Activated CD4-positive, CD25-positive, alpha-beta regulatory T cell (primary cell): ENCODE measurements around the gene SHISA6.
"Not testable (repeated sequence)": the region's sequence is repeated elsewhere in the genome, so short reads cannot be mapped to it uniquely, and the experiment has no call there.

Experiments used
- DNase-seq, 4 experiments: peaks; one replicate each; lab custom pipeline; 2025; lab: John Stamatoyannopoulos, UW

SHISA6 gene

DNA sequence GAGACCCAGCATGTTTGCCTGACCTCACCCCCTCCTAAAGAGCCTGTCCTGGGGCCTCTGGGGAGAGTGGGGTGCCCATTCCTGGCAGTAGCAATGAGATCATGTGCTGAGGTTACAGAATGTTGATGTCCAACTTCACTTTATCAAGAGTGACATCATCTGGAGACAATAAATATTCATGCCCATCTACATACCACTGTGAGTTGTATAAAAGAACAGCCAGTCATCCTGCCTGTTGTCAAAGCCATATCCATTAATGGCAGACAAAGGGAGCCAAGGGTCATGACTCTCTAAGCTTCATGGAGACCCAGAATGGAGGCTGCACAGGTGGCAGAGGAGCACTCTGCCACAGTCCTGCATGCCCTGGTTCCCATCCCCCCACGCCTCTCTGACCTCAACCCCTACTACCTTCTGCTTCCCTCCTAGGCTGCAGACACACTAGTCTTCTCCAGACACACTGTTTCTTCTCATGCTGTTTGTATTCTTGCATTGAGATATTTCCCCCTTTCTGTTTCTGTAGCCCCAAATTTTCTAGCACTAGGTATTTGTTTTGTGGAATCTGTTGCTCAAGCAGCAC is 27.1 kb downstream of the SHISA6 start:
- DNase-seq = no peak

DNA sequence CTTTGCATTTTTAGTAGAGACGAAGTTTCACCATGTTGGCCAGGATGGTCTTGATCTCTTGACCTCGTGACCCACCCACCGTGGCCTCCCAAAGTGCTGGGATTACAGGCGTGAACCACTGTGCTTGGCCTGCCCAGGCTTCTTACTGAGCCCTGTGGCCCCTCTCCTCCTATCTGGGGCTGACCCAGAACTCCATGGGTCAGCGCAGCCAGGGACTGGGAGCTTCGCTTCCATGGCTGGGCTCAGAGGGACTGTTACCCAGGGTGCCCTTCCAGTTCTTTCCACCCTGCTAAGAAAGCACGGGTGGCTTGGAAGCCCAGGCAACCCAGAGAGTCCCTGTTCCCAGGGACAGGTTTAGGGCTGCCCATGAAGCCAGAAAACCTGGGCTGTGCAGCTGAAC is 28.2 kb downstream of the SHISA6 start:
- DNase-seq = no peak

DNA sequence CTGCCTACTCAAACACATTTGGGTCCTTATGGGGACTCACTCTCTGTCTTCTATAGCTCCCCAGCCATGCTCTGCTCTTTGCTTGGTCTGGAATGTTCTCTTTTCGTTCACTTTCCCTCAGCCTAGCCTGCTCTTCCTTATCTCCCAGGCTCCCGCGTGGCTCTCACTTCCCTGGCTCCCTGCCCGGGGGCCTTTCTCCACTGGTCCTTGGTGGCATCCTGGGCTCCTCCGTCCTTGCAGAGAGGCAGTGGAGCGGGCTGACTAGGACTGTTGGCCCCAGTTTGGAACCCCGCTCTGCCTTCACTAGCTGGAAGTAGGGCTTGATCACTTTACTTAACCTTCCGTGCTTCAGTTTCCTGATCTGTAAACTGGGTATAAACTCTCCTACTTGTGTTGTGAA is 31.2 kb downstream of the SHISA6 start:
- DNase-seq = no peak

DNA sequence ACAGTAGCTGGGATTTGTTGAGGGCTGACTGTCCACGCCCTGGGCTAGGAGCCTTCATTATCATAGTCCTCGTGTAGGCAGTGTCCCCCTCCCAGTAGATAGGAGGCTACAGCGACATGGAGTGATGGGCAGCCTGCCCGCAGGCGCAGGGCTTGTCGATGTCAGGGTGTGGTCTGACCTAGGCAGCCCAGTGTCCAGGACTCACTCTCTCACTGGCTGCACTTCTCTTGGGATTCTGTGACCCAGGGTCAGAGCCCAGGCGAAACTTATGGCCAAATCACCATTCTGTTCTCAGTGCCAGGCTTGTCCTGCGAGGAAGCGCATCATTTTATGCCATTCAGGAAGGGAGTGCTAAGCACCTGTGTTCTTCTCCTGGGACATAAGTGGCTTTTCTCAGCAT is 32.6 kb downstream of the SHISA6 start:
- DNase-seq = no peak

DNA sequence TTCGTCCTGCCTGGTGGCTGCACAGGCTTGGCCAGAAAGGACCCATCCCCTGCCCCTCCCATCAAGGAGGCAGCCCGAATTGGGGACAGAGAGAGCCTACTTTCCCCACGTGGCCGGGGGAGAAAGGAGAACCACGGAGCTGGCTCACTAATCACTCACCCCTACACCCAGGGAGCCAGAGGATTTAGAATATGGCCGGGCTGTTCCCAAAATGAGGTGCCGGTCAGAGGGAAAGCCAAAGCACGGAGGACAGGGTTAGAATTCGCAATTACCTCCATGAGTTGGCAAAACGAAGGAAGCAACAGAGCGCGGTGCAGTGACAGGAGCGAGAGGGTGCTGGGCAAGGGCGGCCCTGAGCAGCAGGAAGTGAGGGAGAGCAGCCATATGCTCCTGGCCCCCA is 33.1 kb downstream of the SHISA6 start:
- DNase-seq = no peak

DNA sequence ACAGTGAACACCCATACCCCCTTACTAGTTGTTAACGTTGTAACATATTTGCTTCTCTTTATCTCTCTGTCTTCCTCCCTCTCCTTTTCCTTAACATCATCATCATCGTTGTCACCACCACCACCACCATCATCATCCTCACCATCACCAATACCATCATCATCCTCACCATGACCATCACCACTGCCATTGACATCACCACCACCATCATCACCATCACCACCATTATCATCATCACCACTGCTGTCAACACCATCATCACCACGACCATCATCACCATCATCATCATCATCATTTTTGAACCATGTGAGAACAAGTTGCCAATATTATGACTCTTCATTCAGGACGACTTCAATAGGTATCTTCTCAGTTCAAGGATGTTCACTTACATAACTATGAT is 35.5 kb downstream of the SHISA6 start:
- no peak for DNase-seq

DNA sequence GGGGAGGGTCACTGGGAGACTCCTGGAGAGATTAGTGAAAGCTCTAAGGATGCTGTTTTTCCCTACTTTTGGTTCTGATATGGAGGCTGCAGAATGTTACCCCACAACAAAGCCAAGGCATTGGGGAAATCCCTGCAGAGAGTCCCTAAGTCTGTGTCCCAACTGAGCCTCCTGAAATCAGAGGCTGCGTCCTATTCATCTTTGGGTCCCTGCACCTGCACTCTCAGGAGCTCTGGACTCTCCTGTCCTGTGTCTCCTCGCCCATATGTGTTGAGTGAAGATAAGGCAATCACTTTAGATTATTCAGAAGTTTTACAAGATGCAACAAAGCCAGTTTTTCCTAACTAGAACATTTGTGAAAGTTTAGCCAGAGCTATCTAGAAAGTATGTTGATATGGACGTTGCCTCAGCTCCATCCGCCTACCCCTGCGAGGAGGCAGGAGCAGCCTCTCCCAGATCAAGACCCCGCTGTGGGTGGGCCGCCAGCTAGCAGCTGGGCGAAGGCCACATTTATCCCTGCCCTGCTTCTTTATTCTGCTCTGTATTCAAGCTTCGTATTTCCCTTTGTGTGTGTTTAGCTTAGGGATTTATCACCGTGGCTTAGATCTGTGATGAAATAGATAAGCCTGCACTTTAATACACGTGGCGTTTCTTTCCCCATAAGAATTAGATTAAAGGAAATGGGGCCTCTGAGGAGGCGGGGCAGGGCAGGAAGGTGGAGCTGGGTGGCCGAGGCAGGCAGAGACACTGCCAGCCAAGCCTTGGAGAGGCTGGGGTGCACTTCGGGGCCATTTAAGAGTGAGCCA is 37.4 kb downstream of the SHISA6 start:
- no peak for DNase-seq

DNA sequence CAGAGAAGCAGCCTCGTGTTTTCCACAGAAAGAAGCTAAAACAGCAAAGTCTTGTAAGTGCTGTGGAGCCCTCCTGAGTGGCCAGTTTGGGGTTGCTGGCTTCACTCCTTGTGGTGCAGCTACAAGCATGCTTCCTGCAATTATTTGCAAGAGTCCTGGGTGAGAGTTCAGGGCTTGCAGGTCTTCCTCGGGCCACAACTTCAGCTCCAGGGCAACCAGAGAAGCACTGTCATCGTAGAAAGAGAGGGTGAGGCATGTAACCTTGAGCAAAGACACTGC is 37.9 kb downstream of the SHISA6 start:
- DNase-seq = no peak

DNA sequence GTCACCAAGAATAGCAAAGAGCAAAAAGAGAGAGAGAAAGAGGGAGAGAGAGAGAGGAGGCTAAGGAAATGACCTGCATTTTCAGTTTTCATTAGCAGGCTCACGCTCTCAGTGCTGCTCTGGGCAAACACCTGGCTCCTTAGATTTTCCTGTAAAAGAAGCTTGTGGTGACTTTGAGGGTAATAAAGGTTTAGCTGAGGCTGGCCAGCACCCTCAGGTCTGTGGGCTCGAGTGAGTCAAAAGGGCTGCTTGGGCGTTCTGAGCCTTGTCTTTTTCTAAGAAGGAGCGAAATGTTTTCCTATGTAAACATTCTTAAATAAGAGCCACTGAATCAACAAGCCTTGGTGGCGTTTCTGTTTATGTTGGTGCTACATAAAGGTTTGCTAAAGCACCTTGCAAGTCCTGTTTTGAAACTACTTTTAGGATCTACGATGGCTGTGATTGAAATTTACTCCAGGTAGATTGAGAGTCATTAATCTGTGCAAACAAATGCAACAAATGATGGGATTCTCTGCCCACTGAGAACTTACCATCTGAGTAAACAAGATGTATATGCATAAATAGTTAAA is 38.8 kb downstream of the SHISA6 start:
- no peak for DNase-seq

DNA sequence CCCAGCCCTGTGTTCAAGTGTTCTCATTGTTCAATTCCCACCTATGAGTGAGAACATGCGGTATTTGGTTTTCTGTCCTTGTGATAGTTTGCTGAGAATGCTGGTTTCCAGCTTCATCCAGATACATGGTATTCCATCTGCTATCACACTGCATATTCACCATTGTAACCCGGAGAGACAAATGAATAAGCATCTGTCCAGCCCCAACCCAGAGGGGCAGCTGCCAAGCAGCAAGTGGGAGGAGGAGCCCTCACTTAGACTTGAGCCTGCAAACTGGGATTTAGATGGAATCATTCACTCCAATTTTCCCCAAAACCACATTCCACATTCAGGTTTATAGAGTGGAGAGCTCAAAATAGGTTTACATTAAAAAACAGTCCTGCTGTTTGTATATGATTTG is 41.6 kb downstream of the SHISA6 start:
- DNase-seq = no peak

DNA sequence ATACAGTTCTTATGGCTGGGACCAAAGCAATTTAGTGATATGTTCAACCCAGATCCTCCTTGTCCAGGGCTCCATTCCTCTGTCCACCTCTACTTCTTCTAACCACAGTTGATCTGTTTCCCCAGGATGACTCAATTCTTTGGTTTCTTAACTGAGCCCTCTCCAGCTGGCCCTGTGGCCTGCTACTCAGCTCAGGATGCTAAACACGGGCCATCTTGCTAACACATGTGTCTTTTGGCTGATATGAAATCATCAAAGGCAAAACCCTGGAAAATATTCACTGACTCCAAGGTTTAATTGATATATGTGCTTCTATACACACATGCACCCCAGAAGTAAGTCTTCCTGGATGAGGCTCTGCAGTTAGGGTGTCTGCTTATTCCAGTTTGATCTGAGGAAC is 43.8 kb downstream of the SHISA6 start:
- no peak for DNase-seq

DNA sequence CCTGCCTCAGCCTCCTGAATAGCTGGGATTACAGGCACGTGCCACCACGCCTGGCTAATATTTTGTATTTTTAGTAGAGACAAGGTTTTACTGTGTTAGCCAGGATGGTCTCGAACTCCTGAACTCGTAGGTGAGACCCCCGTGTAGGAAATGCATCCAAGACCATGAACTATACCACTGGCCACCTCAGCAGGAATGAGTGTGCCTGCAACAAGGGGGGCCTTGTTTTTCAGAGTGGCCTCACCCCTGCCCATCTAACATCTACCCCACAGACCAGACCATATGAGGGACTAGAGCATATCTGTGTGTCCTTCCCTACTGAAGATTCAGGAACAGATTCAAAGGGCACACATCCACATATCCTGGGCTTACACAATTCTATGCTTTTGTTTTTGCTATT is 44.9 kb downstream of the SHISA6 start:
- DNase-seq = no peak

DNA sequence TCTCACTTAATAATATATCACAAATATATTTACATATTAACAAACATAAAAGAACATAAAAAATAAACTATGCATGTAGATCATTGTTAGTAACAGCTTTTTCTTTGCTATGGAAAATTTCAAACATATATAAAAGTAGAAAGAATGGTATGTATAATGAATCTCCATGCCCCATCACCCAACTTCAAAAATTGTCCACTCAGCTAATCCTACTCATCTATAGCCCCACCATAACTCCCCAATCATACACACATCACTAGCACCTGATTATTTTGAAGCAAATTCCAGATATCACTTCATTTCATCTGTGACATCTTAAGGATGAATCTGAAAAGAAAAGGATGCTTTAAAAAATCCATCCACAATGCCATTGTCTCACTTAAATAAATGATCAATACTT is 46.8 kb downstream of the SHISA6 start:
- no peak for DNase-seq

DNA sequence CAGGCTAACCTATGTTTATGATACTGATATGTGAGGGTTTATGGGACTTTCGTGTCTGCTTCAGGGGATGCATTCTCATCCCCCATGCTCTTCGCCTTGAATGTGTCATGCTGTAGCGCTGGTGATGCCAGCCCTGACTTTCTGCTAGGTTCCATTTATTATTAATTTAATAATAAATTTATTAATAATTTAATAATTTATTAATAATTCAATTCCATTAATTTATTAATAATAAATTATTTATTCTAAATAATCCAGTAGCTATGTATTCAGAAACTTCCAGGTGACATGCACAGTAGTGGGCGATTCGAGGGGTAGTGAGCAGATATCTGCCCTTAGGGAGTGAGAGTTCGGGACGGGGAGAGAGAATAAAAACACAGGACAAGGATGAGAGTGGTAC is 49.8 kb downstream of the SHISA6 start:
- no peak for DNase-seq

DNA sequence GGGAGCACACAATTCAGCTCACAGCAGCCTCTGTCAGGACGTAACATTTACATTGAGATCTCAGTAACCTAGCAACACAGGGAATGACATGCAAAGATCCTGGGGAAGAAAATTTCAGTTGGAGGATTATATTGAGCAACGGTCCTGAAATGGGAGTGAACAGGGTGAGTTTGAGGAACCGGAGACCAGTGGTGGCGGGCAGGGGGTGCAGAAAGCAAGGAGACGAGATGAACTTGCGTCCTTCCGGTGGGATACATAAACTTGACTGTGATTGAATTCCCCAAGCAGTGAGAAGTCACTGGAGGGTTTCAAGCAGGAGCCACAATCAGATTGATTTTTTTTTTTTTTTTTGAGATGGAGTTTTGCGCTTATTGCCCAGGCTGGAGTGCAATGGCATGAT is 51.5 kb downstream of the SHISA6 start:
- DNase-seq = no peak

DNA sequence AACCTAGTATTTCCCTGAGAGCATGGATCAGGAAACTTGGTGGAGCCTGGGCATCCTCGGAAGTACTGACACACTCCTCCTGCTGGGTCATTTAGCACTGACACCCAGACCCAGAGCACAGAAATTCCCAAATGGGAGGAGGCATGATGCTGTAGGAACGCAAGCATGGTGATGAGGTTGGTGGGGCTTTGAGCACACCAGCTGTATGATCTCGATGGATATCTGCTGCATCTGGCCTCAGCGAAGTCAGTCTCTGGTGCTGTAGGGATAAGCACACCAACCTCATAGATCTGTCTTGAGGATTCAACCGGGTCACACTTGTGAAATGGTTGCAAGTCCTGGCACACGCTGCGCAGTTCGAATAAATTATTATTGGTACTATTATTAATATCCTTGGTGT is 52.5 kb downstream of the SHISA6 start:
- DNase-seq = no peak

DNA sequence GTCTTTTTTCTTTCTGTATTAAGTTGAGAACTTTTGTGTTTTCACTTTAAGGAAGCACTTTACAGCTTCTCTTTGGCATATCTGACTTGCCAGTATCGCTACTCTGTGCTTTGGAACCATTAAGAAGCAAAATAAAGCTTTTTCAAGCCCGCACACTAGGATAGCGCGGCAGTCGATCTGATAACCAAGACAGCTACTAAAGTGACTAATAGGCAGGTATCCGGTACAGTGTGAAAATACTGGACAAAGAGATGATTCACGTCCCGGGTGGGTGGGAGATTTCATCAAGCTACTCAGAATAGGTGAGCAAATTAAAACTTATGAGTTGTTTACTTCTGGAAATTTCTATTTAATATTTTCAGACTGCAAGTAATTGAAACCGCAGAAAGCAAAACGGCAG is 53.8 kb downstream of the SHISA6 start:
- DNase-seq = no peak

DNA sequence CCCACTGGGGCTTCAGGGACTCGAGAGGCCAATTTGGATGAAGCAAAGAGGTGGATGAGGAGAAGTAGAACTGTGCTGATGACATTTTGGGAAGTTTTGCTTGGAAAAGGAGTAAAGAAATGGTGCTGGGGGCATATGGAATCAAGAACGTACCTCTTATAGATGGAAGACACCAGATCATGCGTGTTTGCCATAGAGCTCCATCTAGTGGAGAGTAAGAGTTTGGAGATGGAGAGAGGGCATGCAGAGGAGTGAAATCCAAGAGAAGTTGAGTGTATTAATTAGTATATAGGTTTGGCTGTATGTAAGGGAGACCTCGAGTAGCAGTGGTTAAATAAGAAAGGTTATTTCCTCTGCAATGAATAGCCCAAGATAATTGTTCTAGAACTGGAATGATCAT is 56.0 kb downstream of the SHISA6 start:
- no peak for DNase-seq

DNA sequence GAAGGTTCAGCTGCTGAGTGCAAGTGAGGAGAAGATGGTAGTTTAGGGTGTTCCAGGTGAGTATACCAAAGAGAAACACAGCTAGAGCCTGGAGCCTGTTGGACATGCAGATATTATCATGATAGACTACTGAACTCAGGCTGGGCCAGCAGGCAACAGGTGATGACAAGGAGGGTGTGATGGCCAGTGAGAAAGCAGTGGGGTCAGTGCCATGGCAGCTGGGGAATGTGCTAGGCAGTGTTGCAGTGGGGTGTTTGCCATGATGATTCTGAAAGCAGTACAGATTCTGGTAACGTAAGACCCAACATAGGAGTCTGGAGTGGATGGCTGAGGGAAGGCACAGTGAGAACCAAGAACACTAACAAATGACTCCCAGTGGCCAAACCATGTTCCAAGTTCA is 57.4 kb downstream of the SHISA6 start:
- no peak for DNase-seq

DNA sequence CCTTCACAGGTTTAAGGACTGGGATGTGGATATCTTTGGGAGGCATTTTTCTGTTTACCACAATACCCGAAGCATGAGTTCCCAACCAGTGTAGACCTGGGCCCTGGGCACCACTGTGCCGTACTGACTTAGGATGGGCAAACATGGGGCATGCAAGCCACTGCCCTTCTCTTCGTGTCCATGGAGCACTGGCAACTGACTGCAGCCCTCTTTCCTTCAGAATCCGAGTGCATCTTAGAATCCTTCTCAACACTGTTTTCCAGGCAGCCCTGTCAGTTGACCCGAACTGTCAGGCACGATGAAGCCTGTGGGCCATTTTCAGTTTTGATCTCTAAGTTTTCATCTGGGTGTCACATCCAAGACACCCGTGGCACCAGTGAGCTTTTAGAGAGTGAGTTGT is 59.2 kb downstream of the SHISA6 start:
- no peak for DNase-seq

DNA sequence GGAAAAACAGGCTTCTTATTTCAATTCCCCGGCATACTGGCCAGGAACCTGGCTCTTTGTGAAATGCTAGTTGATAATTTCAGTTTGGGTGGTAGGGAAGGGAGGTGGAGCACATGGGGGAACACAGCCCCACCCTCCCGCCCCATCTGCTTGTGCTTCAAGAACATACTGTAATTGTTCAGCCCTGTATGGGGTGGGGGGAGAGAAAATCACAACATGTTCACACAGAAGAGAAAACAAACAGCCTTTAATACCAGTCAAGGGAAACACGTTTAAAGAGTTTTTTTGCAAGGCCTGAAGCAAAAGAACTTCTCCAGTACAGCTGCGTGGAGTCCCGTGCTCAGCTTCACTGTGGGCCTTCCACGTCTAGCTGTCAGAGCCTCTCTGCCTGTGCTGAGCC is 59.7 kb downstream of the SHISA6 start:
- no peak for DNase-seq

DNA sequence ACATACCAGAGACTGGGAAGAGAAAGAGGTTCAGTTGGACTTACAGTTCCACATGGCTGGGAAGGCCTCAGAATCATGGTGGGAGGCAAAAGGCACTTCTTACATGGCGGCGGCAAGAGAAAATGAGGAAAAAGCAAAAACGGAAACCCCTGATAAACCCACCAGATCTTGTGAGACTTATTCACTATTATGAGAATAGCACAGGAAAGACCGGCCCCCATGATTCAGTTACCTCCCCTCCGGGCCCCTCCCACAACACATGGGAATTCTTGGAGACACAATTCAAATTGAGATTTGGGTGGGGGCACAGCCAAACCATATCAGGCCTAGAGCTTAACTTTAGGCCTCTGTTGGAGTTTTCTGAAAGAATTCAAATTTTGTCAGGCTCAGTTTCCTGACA is 60.9 kb downstream of the SHISA6 start:
- DNase-seq = not testable (repeated sequence)

DNA sequence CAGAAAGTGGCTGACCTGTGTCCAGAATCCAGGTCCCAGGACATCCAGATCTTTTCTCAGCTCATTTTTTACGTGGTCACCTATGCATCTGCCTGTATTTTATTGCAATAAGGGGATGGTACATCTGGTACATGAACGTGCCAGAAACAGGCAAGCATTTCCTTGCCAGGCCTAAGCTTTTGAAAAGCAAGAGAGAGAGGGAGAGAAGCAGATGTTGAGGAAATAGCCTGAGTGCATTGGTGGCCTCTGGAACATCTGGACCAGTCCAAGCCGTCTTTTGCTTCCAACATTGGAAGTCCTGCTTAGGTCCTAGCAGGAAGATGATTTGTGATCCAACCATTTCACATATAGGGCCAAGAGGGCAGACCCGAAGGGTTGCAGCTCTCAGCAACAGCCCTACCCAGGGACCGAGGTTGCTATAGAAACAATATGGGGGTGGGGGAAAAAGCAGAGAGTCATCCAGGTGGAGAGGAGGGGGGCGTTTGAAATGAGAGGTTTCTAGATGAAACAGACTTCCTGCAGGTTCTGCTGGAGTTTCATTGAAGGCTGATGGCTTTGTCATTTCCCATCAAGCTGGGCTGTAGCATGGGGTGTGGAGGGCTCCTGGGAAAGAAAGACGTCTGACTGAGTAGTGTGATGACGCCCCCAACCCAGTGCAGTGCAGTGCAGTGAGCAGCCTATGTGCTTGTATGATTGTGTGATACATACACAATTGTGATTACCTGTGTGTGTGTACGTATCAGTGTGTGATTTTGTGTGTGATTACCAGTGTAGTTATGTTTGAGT is 61.6 kb downstream of the SHISA6 start:
- DNase-seq = no peak
